HepG2 (cell line): ENCODE data around the gene GPR176.

Experiments used
- MYC ChIP-seq: sonication (generic); formaldehyde crosslinking; IDR thresholded peaks from 2 replicates; pipeline ENCODE4 v1.9.0; 2021; ENCODE audit warnings: missing genetic modification reagents, borderline replicate concordance
- POLR2A ChIP-seq, 2 experiments: IDR thresholded peaks; 2 replicates each; pipeline ENCODE4 v1.6.1; 2011; ENCODE audit warnings: low read depth in 2 of 2, low read length in 2 of 2, mild to moderate bottlenecking in 1 of 2, moderate library complexity in 1 of 2; ENCODE audit not compliant: insufficient read depth in 1 of 2

DNA sequence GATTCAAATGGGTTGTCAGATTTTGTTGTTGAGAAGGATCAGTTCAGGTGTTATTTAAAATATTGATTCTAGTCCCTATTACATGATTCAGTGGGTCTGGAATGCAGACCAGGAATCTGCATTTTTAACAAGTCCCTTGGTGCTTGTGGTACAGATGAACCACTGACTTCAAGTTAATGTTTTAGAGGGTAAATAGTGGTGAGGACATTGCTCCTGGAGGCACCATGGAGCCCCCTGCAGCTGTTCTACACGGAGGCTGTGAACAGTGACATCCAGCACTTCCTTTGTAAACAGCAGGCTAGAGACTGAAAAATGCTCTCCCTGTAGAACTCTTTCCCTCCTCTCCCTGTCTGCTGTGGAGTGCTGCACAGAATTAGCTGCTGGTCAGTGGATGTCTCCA is 132.6 kb downstream of the GPR176 start:
- TF ChIP-seq POLR2A (IDR thresholded peaks at IDR 0.05; ENCODE audit: insufficient read depth in 1 of 2, low read depth in 2 of 2, low read length in 2 of 2) (no peak), MYC (CRISPR knock-in tag) (no peak)
